NCI-H128 (cell line): ENCODE results near the gene GFY.
A peak's percentile ranks its signal among the peaks of the same experiment; 100 is the strongest.

Source experiments
- DNase-seq: peaks from one replicate; lab custom pipeline; 2025; ENCODE audit not compliant: unreplicated experiment; lab: John Stamatoyannopoulos, UW

The GFY gene

GRCh38 chr19:49427855-49428546 lies 2.8 kb downstream of the GFY start:
- peak; percentile 6 for DNase-seq

GRCh38 chr19:49428547-49429451 lies 3.6 kb downstream of the GFY start:
- DNase-seq, result no peak

- DNase-seq, result no peak
Measured at GRCh38 chr19:49430172-49430677, 5.0 kb downstream of the GFY start.

- no peak for DNase-seq
Measured at GRCh38 chr19:49430678-49431329, 5.6 kb downstream of the GFY start.

GRCh38 chr19:49431330-49431749 lies 6.2 kb downstream of the GFY start:
- no peak for DNase-seq

- DNase-seq, result no peak
Measured at GRCh38 chr19:49432141-49433073, 7.2 kb downstream of the GFY start.

GRCh38 chr19:49433240-49433901 lies 8.2 kb downstream of the GFY start:
- no peak for DNase-seq

GRCh38 chr19:49434907-49435583 lies 9.9 kb downstream of the GFY start:
- no peak for DNase-seq

- no peak for DNase-seq
Measured at GRCh38 chr19:49435670-49436069, 10.5 kb downstream of the GFY start.

- no peak for DNase-seq
Measured at GRCh38 chr19:49436381-49437017, 11.3 kb downstream of the GFY start.

GRCh38 chr19:49437231-49437630 lies 12.0 kb downstream of the GFY start:
- no peak for DNase-seq

- no peak for DNase-seq
Measured at GRCh38 chr19:49438261-49438660, 13.1 kb downstream of the GFY start.

GRCh38 chr19:49439836-49440235 lies 14.6 kb downstream of the GFY start:
- no peak for DNase-seq

GRCh38 chr19:49440439-49441209 lies 15.4 kb downstream of the GFY start:
- no peak for DNase-seq

GRCh38 chr19:49441210-49441959 lies 16.2 kb downstream of the GFY start, which contains the start of gene SLC17A7:
SLC17A7 (minus strand) TSS chr19:49441527; CDS start chr19:49441379, 148 bp downstream.
- DNase-seq, result peak; percentile 11

- no peak for DNase-seq
Measured at GRCh38 chr19:49441960-49442350, 16.8 kb downstream of the GFY start.

- DNase-seq, result no peak
Measured at GRCh38 chr19:49442354-49442753, 17.2 kb downstream of the GFY start.
